ENCODE measurements around the gene ATXN1.

ATXN1 gene

DNA sequence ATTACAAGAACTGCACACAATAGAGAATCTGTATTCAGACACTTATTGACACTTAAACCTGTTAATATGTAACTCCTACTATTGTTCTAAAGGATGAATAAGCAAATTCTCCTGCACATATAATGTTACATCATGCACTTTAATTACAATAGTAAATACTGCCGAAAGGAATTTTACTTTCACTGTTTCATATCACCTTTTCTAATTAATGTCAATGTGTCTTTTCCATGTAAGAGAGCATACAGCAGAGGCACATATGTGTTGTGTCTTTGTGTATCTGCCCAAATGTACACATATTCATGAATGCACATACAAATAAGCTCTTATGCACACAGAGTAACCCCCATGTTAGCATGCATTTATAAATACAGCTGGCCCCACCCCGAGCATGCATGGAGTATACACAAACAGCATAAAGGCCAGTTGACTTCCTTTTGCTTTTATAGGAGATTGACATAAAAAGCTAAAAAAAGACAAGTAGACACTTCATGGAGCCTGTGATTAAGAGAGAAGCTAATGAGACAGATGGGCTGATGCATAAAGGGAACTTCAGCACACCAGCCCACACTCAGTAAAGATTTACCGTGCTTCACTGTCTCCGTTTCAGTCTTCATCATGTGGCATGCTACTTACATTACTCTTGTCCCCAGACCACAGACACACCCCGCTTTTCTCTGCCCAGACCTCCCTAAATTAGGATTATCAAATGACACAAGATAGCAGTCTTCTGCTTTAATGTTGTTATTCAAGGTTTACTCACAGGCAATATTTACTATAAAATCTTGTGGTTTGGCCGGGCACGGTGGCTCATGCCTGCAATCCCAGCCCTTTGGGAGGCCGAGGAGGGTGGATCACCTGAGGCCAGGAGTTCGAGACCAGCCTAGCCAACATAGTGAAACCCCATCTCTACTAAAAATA lies 184.6 kb downstream of the ATXN1 start:
- H3K79me2 ChIP-seq (ENCODE audit: insufficient read depth, low read length): no peaks in the 10 kb centered on the region
- no peaks in the 10 kb centered on the region for H3K9me3 ChIP-seq (ENCODE audit: insufficient read depth, low read length)
- no peak overlapping the region for H3K4me3 ChIP-seq (ENCODE audit: insufficient read depth, low read length, poor library complexity, severe bottlenecking)
- H3K9ac ChIP-seq (ENCODE audit: low read length): no peak overlapping the region
- TF ChIP-seq CTCF (IDR thresholded peaks at IDR 0.05; ENCODE audit: insufficient read depth, low read length, poor library complexity, severe bottlenecking) (no peak), EZH2phosphoT487 (conservative IDR thresholded peaks at IDR 0.05; ENCODE audit: low read length) (no peak)
- no peaks in the 10 kb centered on the region for H3K9me2 ChIP-seq (replicated peaks; ENCODE audit: insufficient read depth, low read length)
- H3K27ac ChIP-seq (ENCODE audit: low read depth, low read length): no peak overlapping the region
- no peak overlapping the region for H2AFZ ChIP-seq (ENCODE audit: low read depth, low read length, severe bottlenecking)
- no peaks in the 10 kb centered on the region for H3F3A ChIP-seq (ENCODE audit: insufficient read depth)
- no peaks in the 10 kb centered on the region for H4K20me1 ChIP-seq (ENCODE audit: low read depth, low read length)
- H3K4me2 ChIP-seq (ENCODE audit: low read depth, low read length, poor library complexity, severe bottlenecking): no peak overlapping the region
- no peaks in the 10 kb centered on the region for H3K27me3 ChIP-seq (ENCODE audit: low read length)
- H3K36me3 ChIP-seq (ENCODE audit: low read length): no peaks in the 10 kb centered on the region

- TF ChIP-seq EZH2phosphoT487 (conservative IDR thresholded peaks at IDR 0.05; ENCODE audit: low read length) (no peak), CTCF (IDR thresholded peaks at IDR 0.05; ENCODE audit: insufficient read depth, low read length, poor library complexity, severe bottlenecking) (no peak)
Observed at GRCh38 chr6:16575655-16576054, 185.6 kb downstream of the ATXN1 start.

GRCh38 chr6:16572943-16573342 lies 188.3 kb downstream of the ATXN1 start:
- no peak overlapping the region for H3K4me2 ChIP-seq (ENCODE audit: low read depth, low read length, poor library complexity, severe bottlenecking)
- H3K79me2 ChIP-seq (ENCODE audit: insufficient read depth, low read length): no peaks in the 10 kb centered on the region
- no peak overlapping the region for H3K27ac ChIP-seq (ENCODE audit: low read depth, low read length)
- H3K27me3 ChIP-seq (ENCODE audit: low read length): no peaks in the 10 kb centered on the region
- H4K20me1 ChIP-seq (ENCODE audit: low read depth, low read length): no peaks in the 10 kb centered on the region
- no peaks in the 10 kb centered on the region for H3K9me3 ChIP-seq (ENCODE audit: insufficient read depth, low read length)
- H3K36me3 ChIP-seq (ENCODE audit: low read length): no peaks in the 10 kb centered on the region
- H3F3A ChIP-seq (ENCODE audit: insufficient read depth): no peaks in the 10 kb centered on the region
- H3K9ac ChIP-seq (ENCODE audit: low read length): no peak overlapping the region
- H2AFZ ChIP-seq (ENCODE audit: low read depth, low read length, severe bottlenecking): no peak overlapping the region
- 0 out of 2 replicates have a peak, but pooled peaks cover 3% of the 10 kb centered on the region for H3K9me2 ChIP-seq (replicated peaks; ENCODE audit: insufficient read depth, low read length)
- H3K4me3 ChIP-seq (ENCODE audit: insufficient read depth, low read length, poor library complexity, severe bottlenecking): no peak overlapping the region
- TF ChIP-seq CTCF (IDR thresholded peaks at IDR 0.05; ENCODE audit: insufficient read depth, low read length, poor library complexity, severe bottlenecking) (no peak), EZH2phosphoT487 (conservative IDR thresholded peaks at IDR 0.05; ENCODE audit: low read length) (no peak)

More at GRCh38 chr6:16575655-16576054, 185.6 kb downstream of the ATXN1 start:
- H3K27me3 ChIP-seq (ENCODE audit: low read length): no peaks in the 10 kb centered on the region
- no peaks in the 10 kb centered on the region for H3K9me3 ChIP-seq (ENCODE audit: insufficient read depth, low read length)
- H3K27ac ChIP-seq (ENCODE audit: low read depth, low read length): no peak overlapping the region
- no peak overlapping the region for H3K9ac ChIP-seq (ENCODE audit: low read length)
- no peak overlapping the region for H3K4me3 ChIP-seq (ENCODE audit: insufficient read depth, low read length, poor library complexity, severe bottlenecking)
- H3K79me2 ChIP-seq (ENCODE audit: insufficient read depth, low read length): no peaks in the 10 kb centered on the region
- H3F3A ChIP-seq (ENCODE audit: insufficient read depth): no peaks in the 10 kb centered on the region
- H3K36me3 ChIP-seq (ENCODE audit: low read length): no peaks in the 10 kb centered on the region
- no peaks in the 10 kb centered on the region for H4K20me1 ChIP-seq (ENCODE audit: low read depth, low read length)
- H3K4me2 ChIP-seq (ENCODE audit: low read depth, low read length, poor library complexity, severe bottlenecking): no peak overlapping the region
- H3K9me2 ChIP-seq (replicated peaks; ENCODE audit: insufficient read depth, low read length): no peaks in the 10 kb centered on the region
- no peak overlapping the region for H2AFZ ChIP-seq (ENCODE audit: low read depth, low read length, severe bottlenecking)
